HG03175 (cell line): ENCODE measurements around the gene PLBD1.

ENCODE experiments used
- ATAC-seq: cut with Tn5 transposase; IDR thresholded peaks from one replicate; pipeline ENCODE4 v1.9.1; 2021; ENCODE audit warnings: mild to moderate bottlenecking, moderate library complexity; ENCODE audit not compliant: unreplicated experiment

PLBD1 gene

GRCh38 chr12:14567351-14568162, at the start of gene PLBD1:
PLBD1 (minus strand) TSS chr12:14567883; CDS start chr12:14567696, 187 bp downstream.
- ATAC-seq: peak; percentile 55

GRCh38 chr12:14614704-14615121, 47.0 kb upstream of the PLBD1 start:
- peak; percentile 62 for ATAC-seq

DNA sequence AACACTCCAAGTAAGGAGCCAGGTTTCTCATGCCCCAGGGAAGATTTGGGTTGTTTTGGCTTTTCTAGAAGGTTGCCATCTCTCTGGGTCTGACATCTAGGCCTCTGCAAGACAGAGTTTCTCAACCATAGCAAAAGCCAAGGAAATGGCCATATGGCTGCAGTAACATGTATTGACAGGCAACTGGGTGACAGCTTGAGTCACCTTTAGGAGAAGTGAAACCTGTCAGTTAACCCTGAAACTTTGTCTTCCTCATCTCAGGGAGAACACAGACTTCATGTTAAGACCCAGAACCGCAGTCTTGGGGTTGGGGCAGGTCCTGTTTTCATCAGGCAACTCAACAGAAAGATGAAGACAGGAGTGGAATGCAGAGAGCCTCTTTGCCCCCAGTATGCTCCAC, 46.0 kb upstream of the PLBD1 start:
- peak; percentile 94 for ATAC-seq

GRCh38 chr12:14612898-14613445, 45.3 kb upstream of the PLBD1 start:
- ATAC-seq: no peak

DNA sequence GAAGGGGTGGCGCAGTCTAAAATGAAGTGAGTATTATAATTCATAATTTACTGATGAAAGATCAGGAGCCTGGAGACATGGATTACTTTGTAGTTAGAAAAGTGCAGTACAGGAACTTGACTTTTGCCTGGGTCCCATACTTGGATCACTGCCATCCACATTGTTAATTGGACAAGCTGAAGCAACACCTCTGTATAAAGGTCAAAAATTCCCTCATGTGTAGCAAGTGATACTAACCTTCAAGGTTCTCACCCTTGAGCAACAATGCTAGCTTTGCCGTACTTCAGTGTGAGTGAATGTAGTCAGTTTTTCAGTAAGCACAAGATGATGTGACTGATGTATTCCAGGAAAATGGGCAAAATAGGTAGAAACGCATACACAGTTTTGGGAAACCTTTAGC, 44.6 kb upstream of the PLBD1 start:
- ATAC-seq: no peak

- ATAC-seq: no peak
Observed at GRCh38 chr12:14611640-14612203, 44.0 kb upstream of the PLBD1 start.

- ATAC-seq: no peak
Observed at GRCh38 chr12:14607568-14607967, 39.9 kb upstream of the PLBD1 start.

GRCh38 chr12:14605401-14605989, 37.8 kb upstream of the PLBD1 start:
- ATAC-seq: no peak

GRCh38 chr12:14601692-14602478, 34.2 kb upstream of the PLBD1 start:
- ATAC-seq: no peak

- ATAC-seq: no peak
Observed at GRCh38 chr12:14597480-14597879, 29.8 kb upstream of the PLBD1 start.

DNA sequence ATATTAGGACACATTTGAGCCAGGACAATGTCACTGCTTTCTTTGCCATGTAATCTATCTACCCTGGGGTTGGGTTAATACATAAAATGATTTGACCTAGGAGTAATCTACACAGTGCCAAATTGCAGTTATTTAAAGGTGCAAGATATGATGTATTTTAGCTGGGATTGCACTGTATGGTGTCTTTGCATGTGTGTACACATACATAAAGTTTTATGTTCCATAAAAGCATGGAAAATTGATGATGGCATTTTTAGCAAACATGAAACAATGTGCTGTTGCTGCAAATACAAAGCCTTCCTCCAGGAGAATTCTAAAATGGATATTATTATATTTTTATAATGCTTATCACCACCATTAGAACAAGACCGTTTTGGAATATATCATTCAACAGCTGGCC, 24.0 kb upstream of the PLBD1 start:
- no peak for ATAC-seq

DNA sequence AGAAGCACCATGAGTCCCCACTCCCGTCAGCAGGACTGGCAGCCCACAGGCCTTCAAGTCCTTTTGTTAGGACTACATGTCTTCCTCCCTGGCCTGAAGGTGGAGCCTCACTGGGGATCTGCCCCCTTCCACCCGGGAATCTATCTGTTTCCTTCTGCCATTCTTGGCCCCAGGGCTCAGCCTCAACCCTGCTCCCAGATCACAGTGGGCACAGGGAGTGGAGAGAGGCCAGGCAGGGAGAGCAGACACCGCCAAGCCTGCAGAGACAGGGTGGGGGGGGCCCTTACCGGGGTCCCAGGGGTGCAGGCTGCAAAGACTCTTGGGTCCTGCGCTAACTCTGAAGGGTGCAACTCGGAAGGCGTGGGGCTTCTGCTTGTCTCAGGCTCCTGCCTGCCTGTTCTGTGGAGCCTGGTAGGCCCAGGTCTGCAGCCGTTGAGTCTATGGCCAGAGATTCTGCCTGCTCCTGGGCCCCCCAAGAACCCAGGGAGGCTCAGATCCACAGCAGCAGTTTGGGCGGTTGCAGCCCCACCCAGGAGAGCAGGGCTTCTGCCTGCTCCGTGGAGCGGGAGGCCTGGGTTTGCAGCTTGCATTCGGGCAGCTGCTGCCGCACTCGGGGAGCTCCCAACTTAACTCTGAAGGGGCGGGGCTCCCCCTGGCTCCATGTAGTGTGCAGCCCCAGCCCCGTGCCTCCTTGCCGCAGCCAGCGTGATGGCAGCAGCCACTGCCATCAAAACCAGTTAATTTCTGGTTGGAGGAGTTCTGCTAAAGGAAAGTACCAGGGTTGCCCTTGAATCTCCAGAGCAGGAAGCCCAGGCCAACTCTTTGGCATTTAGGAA, 21.7 kb upstream of the PLBD1 start:
- no peak for ATAC-seq

GRCh38 chr12:14588571-14588970, 20.9 kb upstream of the PLBD1 start:
- ATAC-seq: no peak

DNA sequence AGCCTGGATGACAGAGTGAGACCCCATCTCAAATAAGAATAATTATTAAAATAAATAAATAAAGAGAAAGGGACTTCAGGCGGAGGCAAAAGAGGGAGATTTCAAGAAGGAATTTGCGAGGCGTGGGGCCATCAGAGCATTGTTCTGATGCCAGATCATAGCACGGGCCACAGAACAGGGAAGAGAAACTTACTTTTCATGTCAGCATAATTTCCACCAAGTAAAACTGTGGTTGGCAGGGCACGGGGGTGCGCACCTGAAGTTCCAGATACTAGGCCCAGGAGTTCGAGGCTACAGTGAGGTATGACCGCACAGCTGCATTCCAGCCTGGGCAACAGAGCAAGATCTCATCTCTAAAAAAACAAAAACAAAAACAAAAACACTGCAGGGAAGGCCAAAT, 11.0 kb upstream of the PLBD1 start:
- no peak for ATAC-seq

DNA sequence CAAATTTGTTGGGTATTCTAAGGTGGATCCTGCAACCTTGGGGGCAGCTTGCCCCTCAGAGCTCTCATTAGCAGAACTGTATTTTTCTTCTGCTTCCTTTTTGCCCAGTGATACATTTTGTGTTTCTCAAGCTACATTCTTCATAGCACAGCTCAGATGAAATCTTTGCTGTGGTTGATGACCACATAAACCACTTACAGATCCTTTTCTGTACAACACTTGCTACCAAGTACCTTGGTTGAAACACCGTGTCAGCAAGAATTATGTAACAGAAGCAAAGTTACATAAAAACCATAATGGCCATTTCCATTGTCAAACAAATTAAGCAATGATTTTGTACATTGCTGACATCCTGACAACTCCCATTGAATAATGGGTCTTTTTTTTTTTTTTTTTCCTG, 9.7 kb upstream of the PLBD1 start:
- ATAC-seq: peak; percentile 75

DNA sequence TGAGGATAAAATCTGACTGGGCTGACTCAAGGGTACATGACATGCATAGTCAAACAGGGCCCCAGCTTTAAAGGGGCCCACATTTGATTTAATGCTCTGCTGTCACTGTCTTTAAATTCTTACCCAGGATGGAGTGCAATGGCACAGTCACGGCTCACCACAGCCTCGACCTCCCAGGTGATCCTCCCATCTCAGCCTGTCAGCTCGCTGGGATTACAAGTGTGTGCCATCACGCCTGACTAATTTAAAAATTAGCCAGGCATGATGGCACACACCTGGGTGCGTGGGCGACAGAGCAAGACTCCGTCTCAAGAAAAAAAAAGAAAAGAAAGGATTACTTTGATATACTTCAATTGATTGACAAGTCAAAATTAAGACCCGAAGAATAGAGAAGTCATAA, 9.2 kb upstream of the PLBD1 start:
- ATAC-seq: peak; percentile 14

DNA sequence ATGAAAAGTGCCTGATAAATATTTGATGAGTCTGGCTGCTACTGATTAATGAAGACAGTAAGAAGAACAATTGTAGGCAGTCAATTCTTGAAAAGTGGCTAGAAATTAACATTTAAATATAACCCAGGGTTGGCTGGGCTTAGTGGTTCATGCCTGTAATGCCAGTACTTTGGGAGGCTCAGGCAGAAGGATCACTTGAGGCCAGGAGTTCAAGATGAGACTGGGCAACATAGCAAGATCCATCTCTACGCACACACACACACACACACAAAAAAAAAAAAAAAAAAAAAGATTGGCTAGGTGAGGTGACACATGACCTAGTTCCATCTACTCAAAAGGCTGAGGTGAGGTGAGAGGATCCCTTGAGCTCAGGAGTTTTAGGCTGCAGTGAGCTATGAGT, 7.9 kb upstream of the PLBD1 start:
- no peak for ATAC-seq

DNA sequence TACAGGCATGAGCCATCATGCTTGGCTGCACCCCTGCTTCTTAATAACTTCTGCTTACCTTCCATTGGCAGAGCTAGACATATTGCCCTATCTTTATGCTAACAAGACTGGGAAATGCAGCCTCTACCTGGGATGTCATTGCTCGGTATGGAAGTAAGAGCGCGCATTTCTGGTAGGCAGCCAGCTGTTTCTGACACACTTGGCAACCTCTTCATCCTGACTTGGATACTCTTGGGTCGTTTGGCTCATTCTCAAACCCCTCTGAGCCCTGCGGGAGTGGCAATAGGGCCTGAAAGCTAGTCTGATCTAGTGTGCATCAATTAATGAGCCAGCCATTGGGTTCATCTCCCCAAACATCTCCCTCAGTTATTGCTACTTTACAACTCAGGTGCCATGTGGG, 5.4 kb upstream of the PLBD1 start:
- ATAC-seq: no peak

DNA sequence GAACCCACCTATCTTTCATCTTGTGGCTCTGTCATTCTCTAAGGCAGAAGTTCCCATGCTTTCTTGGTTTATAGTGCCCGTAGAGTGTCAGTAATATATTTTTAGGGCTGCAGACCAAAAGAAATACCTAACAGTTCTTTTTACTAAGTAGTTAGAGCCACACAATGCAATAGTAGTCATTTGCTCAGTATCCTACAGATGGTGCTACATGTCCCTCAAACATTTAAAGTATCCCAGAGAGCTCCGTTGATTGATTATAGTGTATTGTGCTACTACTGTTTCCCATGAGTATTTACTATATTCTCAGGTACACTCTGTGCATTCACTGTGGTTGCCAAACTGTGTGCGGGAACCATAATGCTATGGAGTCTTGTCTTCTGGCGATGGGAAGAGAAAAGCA, 4.7 kb upstream of the PLBD1 start:
- ATAC-seq: no peak

DNA sequence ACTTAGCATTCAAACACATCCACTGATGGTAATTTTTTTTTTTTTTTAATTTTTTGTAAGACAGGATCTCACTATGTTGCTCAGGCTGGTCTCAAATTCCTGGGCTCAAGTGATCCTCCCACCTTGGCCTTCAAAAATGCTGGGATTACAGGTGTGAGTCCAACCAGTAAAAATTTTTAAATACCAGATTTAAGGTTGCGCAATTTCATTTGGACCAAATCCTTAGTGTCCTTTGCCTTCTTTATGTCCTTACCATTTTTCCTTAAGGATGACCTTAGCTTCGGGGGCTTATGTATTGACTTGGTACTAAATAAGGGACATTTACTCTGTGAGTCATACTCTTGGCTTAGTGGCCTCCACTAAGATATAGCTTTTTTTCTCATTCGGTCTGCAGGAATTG, 4.1 kb upstream of the PLBD1 start:
- no peak for ATAC-seq
